OCI-LY3 (cell line): Measurements from ENCODE around the gene FCRL6.

Experiments
- H2AFZ ChIP-seq: fragments of 200-600, 300-600 bp; shearing (Covaris generic); 2 replicates; pipeline ENCODE4 v1.6.0; 2014; ENCODE audit warnings: antibody characterized with exemption, low read depth, low read length
- H3K27ac ChIP-seq: fragments of 200-600, 300-600 bp; sonication (generic); 2 replicates; pipeline ENCODE4 v1.5.1; 2014; ENCODE audit warnings: mild to moderate bottlenecking, low read length, moderate library complexity, mixed read lengths
- H3K27me3 ChIP-seq: fragments of 200-600, 300-600 bp; sonication (generic); 2 replicates; pipeline ENCODE4 v1.6.1; 2014; ENCODE audit warnings: low read depth, low read length, mixed read lengths
- H3K36me3 ChIP-seq: fragments of 200-600, 300-600 bp; sonication (generic); replicated peaks from 2 replicates; pipeline ENCODE3; 2014; ENCODE audit warnings: low read depth, low read length, mixed read lengths
- H3K4me1 ChIP-seq: fragments of 300-600, 200-600 bp; sonication (generic); 2 replicates; pipeline ENCODE4 v1.6.1; 2014; ENCODE audit warnings: low read length, mixed read lengths
- H3K4me2 ChIP-seq: fragments of 200-600, 300-600 bp; sonication (generic); 2 replicates; pipeline ENCODE4 v1.6.1; 2014; ENCODE audit warnings: low read length, mixed read lengths
- H3K4me3 ChIP-seq: fragments of 300-600, 200-600 bp; sonication (generic); 2 replicates; pipeline ENCODE4 v1.5.1; 2014; ENCODE audit warnings: antibody characterized with exemption, mild to moderate bottlenecking, low read length, moderate library complexity
- H3K79me2 ChIP-seq: fragments of 300-600, 200-600 bp; shearing (Covaris generic); 2 replicates; pipeline ENCODE4 v1.6.1; 2014; ENCODE audit warnings: mild to moderate bottlenecking, low read length, mixed read lengths
- H3K9ac ChIP-seq: fragments of 300-600, 200-600 bp; shearing (Covaris generic); 2 replicates; pipeline ENCODE4 v1.6.0; 2014; ENCODE audit warnings: mild to moderate bottlenecking, low read length, moderate library complexity
- H3K9me3 ChIP-seq: fragments of 200-600, 300-600 bp; shearing (Covaris generic); 2 replicates; pipeline ENCODE4 v1.6.1; 2014; ENCODE audit warnings: low read length, mixed read lengths; ENCODE audit not compliant: insufficient read depth
- H4K20me1 ChIP-seq: fragments of 200-600, 300-600 bp; sonication (generic); 2 replicates; pipeline ENCODE4 v1.6.1; 2016; ENCODE audit warnings: low read length, mixed read lengths; ENCODE audit not compliant: insufficient read depth
- CTCF ChIP-seq: fragments of 200-600, 300-600 bp; sonication (generic); IDR thresholded peaks from 2 replicates; pipeline ENCODE4 v1.5.1; 2014; ENCODE audit warnings: antibody characterized with exemption, low read length, low read depth
- EZH2phosphoT487 ChIP-seq: fragments of 200-600 bp; shearing (Covaris generic); IDR thresholded peaks from 2 replicates; pipeline ENCODE4 v1.6.1; 2018; ENCODE audit warnings: antibody characterized with exemption, mixed run types, low read depth

Gene FCRL6

GRCh38 chr1:159857889-159858288 lies 55.7 kb downstream of the FCRL6 start:
- Histone ChIP-seq H2AFZ (no peak overlapping the region), H3K9ac (no peak overlapping the region), H3K9me3 (no peaks in the 10 kb centered on the region), H3K4me1 (no peaks in the 10 kb centered on the region), H3K4me2 (no peak overlapping the region), H3K4me3 (no peak overlapping the region), H3K79me2 (no peaks in the 10 kb centered on the region), H3K27ac (no peak overlapping the region), H3K36me3 (no peaks in the 10 kb centered on the region), H4K20me1 (no peaks in the 10 kb centered on the region), H3K27me3 (peaks cover 27% of the 10 kb centered on the region)
- TF ChIP-seq EZH2phosphoT487 (no peak), CTCF (no peak)

GRCh38 chr1:159859767-159860322 lies 57.7 kb downstream of the FCRL6 start:
- Histone ChIP-seq H3K4me3 (no peak overlapping the region), H3K9me3 (no peaks in the 10 kb centered on the region)

DNA sequence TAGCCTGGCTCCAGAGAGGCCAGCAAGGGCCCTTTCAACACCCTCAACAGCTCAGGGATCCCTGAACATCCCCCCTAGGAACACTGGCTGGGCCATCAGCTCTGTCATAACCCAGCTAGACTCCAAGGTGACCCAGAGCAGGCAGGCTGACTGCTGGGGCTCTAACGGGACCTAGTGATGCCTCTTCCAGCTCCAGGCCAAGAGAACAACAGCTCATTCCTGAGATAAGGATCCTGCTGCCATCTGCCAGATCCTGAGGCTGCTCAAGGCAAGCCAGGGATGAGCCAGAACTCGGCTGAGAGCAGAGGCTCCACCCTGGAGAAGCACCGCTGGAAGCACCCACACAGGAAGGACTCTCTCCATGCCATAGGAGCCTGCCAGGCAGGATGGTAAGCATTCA lies 58.3 kb downstream of the FCRL6 start:
- Histone ChIP-seq H4K20me1 (no peaks in the 10 kb centered on the region), H3K79me2 (no peaks in the 10 kb centered on the region), H3K9me3 (no peaks in the 10 kb centered on the region), H3K4me2 (no peak overlapping the region), H3K4me1 (no peaks in the 10 kb centered on the region), H3K4me3 (no peak overlapping the region), H2AFZ (no peak overlapping the region), H3K9ac (no peak overlapping the region), H3K27ac (no peak overlapping the region), H3K36me3 (no peaks in the 10 kb centered on the region), H3K27me3 (peaks cover 19% of the 10 kb centered on the region)
- no peak for TF ChIP-seq CTCF
- TF ChIP-seq EZH2phosphoT487 = no peak

More at GRCh38 chr1:159859767-159860322, 57.7 kb downstream of the FCRL6 start:
- no peaks in the 10 kb centered on the region for H3K36me3 ChIP-seq
- H4K20me1 ChIP-seq = no peaks in the 10 kb centered on the region
- peaks cover 22% of the 10 kb centered on the region for H3K27me3 ChIP-seq
- H3K4me2 ChIP-seq = no peak overlapping the region
- H3K27ac ChIP-seq = no peak overlapping the region
- H3K79me2 ChIP-seq = no peaks in the 10 kb centered on the region
- no peaks in the 10 kb centered on the region for H3K4me1 ChIP-seq
- no peak overlapping the region for H2AFZ ChIP-seq
- H3K9ac ChIP-seq = no peak overlapping the region
- TF ChIP-seq CTCF = no peak
- TF ChIP-seq EZH2phosphoT487 = no peak

- no peak overlapping the region for H3K9ac ChIP-seq
- no peaks in the 10 kb centered on the region for H4K20me1 ChIP-seq
- TF ChIP-seq CTCF (no peak), EZH2phosphoT487 (no peak)
- H3K4me1 ChIP-seq = no peaks in the 10 kb centered on the region
- no peaks in the 10 kb centered on the region for H3K79me2 ChIP-seq
- H3K27ac ChIP-seq = no peak overlapping the region
- H3K4me2 ChIP-seq = no peak overlapping the region
- H2AFZ ChIP-seq = no peak overlapping the region
- H3K27me3 ChIP-seq = peaks cover 19% of the 10 kb centered on the region
- H3K9me3 ChIP-seq = no peaks in the 10 kb centered on the region
- no peaks in the 10 kb centered on the region for H3K36me3 ChIP-seq
- no peak overlapping the region for H3K4me3 ChIP-seq
Observed at GRCh38 chr1:159861218-159861617, 59.1 kb downstream of the FCRL6 start.
